ENCODE results near the gene SLC6A17. TPM values are rescaled to one million over a fixed set of nuclear protein-coding genes. Genes with fewer than 3 reads are reported as not detected.

The SLC6A17 gene
- total and polyA plus RNA-seq, 8 donors = 0.31 to 7.1 (median 1.4) TPM

- ATAC-seq (no peak), FAIRE-seq (no peak), DNase-seq (peak in 1 of 6 donors; percentile 61)
- Histone ChIP-seq H3K27me3 (no peaks in the 10 kb centered on the region), H3K4me3 (no peak overlapping the region), H3K9me3 (no peaks in the 10 kb centered on the region), H3K27ac (no peak overlapping the region), H3K4me1 (peaks cover 0 to under 1% (median 0%) of the 10 kb centered on the region in 3 donors), H3K36me3 (no peaks in the 10 kb centered on the region)
- TF ChIP-seq CTCF (IDR thresholded peaks at IDR 0.05) = no peak
- WGBS, 2 donors = 90 to 93% methylated on average over 23 of the region's 23 CpGs
- intact Hi-C loops (cut with DNase I) = loop anchor here in 1 of 3 donors (10.0 kb wide), 1 partner anchor 117 kb away; no protein-coding TSS in a partner anchor
Measured at GRCh38 chr1:110197905-110198629, 47.8 kb downstream of the SLC6A17 start.

GRCh38 chr1:110198746-110199145 is 48.5 kb downstream of the SLC6A17 start:
- ATAC-seq (no peak), DNase-seq (peak in 1 of 6 donors; percentile 43), FAIRE-seq (no peak)
- 82 to 95% methylated on average over 2 of the region's 2 CpGs for WGBS, 2 donors
- Histone ChIP-seq H3K27me3 (no peaks in the 10 kb centered on the region), H3K9me3 (no peaks in the 10 kb centered on the region), H3K4me3 (no peak overlapping the region), H3K36me3 (no peaks in the 10 kb centered on the region), H3K4me1 (peaks cover 0 to 5% (median 2%) of the 10 kb centered on the region in 3 donors), H3K27ac (no peak overlapping the region)
- intact Hi-C loops (cut with DNase I) = loop anchor here in 1 of 3 donors (10.0 kb wide), 1 partner anchor 116 kb away; no protein-coding TSS in a partner anchor
- no peak for TF ChIP-seq CTCF (IDR thresholded peaks at IDR 0.05)

GRCh38 chr1:110200190-110200589 is 49.9 kb downstream of the SLC6A17 start:
- no peak for TF ChIP-seq CTCF (IDR thresholded peaks at IDR 0.05)
- H3K27ac ChIP-seq = no peak overlapping the region
- no peak overlapping the region for H3K4me3 ChIP-seq
- FAIRE-seq (no peak), DNase-seq (peak in 1 of 6 donors; percentile 17), ATAC-seq (no peak)
- 27 to 44% methylated on average over 2 of the region's 2 CpGs for WGBS, 2 donors
- no peaks in the 10 kb centered on the region for H3K27me3 ChIP-seq
- H3K4me1 ChIP-seq = peaks cover 0 to 5% (median 2%) of the 10 kb centered on the region in 3 donors
- intact Hi-C loops (cut with DNase I) = loop anchor here (5.0 to 10.0 kb wide), 4 partner anchors 255 to 295 kb away; partner anchors contain the start of gene PROK1 (in 1 of the 3)
- no peaks in the 10 kb centered on the region for H3K36me3 ChIP-seq
- no peaks in the 10 kb centered on the region for H3K9me3 ChIP-seq

- intact Hi-C loops (cut with DNase I) = loop anchor here (5.0 to 10.0 kb wide), 4 partner anchors 254 to 294 kb away; partner anchors contain the start of gene PROK1 (in 1 of the 3)
- ATAC-seq (no peak), FAIRE-seq (no peak), DNase-seq (peak in 1 of 6 donors; percentile 22)
- Histone ChIP-seq H3K9me3 (no peaks in the 10 kb centered on the region), H3K27me3 (no peaks in the 10 kb centered on the region), H3K4me3 (no peak overlapping the region), H3K27ac (no peak overlapping the region), H3K4me1 (peaks cover 0 to 5% (median 2%) of the 10 kb centered on the region in 3 donors), H3K36me3 (no peaks in the 10 kb centered on the region)
- no peak for TF ChIP-seq CTCF (IDR thresholded peaks at IDR 0.05)
- 72 to 76% methylated on average over 14 of the region's 14 CpGs for WGBS, 2 donors
Measured at GRCh38 chr1:110200666-110201065, 50.4 kb downstream of the SLC6A17 start.

Data from pancreas (tissue), 10 donors.